DOHH2 (cell line): ENCODE results near the gene DLX4.

Experiments used
- CTCF ChIP-seq: fragments of 200-600 bp; sonication (generic); IDR thresholded peaks from one replicate; pipeline ENCODE4 v1.5.1; 2014; ENCODE audit warnings: antibody characterized with exemption, mild to moderate bottlenecking, low read depth, low read length; ENCODE audit not compliant: poor library complexity, severe bottlenecking
- EZH2phosphoT487 ChIP-seq: fragments of 200-600 bp; sonication (generic); IDR thresholded peaks from 2 replicates; pipeline ENCODE4 v1.6.1; 2017; ENCODE audit warnings: borderline replicate concordance, mild to moderate bottlenecking, antibody characterized with exemption, low read length, moderate library complexity, mixed read lengths

GRCh38 chr17:49991409-49991808 lies 22.4 kb downstream of the DLX4 start:
- no peak for TF ChIP-seq CTCF
- TF ChIP-seq EZH2phosphoT487 = no peak
